GM18526 (cell line): ENCODE measurements around the gene FANCL.

Source experiments
- POLR2A ChIP-seq: IDR thresholded peaks from 3 replicates; pipeline ENCODE4 v1.6.1; 2011; ENCODE audit not compliant: insufficient read length; ENCODE audit errors: extremely low read depth

Gene FANCL

GRCh38 chr2:58240670-58241545, at the start of gene FANCL:
Gene FANCL, minus strand, starts transcription at chr2:58241325. Its CDS starts 12 bp downstream, at chr2:58241313.
- TF ChIP-seq POLR2A: peak; percentile 79

GRCh38 chr2:58289029-58289428, 47.9 kb upstream of the FANCL start:
- TF ChIP-seq POLR2A: no peak

GRCh38 chr2:58283931-58284330, 42.8 kb upstream of the FANCL start:
- no peak for TF ChIP-seq POLR2A

- TF ChIP-seq POLR2A: no peak
These were observed 30.7 kb upstream of the FANCL start for GRCh38 chr2:58271826-58272225.

GRCh38 chr2:58268685-58269084, 27.6 kb upstream of the FANCL start:
- TF ChIP-seq POLR2A: no peak

- no peak for TF ChIP-seq POLR2A
These were observed 25.1 kb upstream of the FANCL start for GRCh38 chr2:58266211-58266610.

GRCh38 chr2:58261209-58261608, 20.1 kb upstream of the FANCL start:
- no peak for TF ChIP-seq POLR2A

- TF ChIP-seq POLR2A: no peak
These were observed 380 bp upstream of the FANCL start for GRCh38 chr2:58241546-58241864.

GRCh38 chr2:58239243-58239925, 1.7 kb downstream of the FANCL start:
- TF ChIP-seq POLR2A: no peak

GRCh38 chr2:58237741-58238140, 3.4 kb downstream of the FANCL start:
- no peak for TF ChIP-seq POLR2A

- TF ChIP-seq POLR2A: no peak
These were observed 5.1 kb downstream of the FANCL start for GRCh38 chr2:58235984-58236383.

GRCh38 chr2:58235170-58235569, 6.0 kb downstream of the FANCL start:
- no peak for TF ChIP-seq POLR2A

GRCh38 chr2:58228299-58228698, 12.8 kb downstream of the FANCL start:
- no peak for TF ChIP-seq POLR2A

- no peak for TF ChIP-seq POLR2A
These were observed 13.8 kb downstream of the FANCL start for GRCh38 chr2:58227171-58227917.

GRCh38 chr2:58221909-58222308, 19.2 kb downstream of the FANCL start:
- TF ChIP-seq POLR2A: no peak

GRCh38 chr2:58215429-58215828, 25.7 kb downstream of the FANCL start:
- no peak for TF ChIP-seq POLR2A

- no peak for TF ChIP-seq POLR2A
These were observed 33.9 kb downstream of the FANCL start for GRCh38 chr2:58207189-58207588.

GRCh38 chr2:58206785-58207184, 34.3 kb downstream of the FANCL start:
- TF ChIP-seq POLR2A: no peak
